HepG2 (cell line): ENCODE results near the gene ANG. TPM values are rescaled to one million over a fixed set of nuclear protein-coding genes. Genes with fewer than 3 reads are reported as not detected.

Experiments used
- ATAC-seq: fragments of 200-7000 bp; cut with Tn5 transposase; 3 replicates; pipeline ENCODE4 v1.9.1; 2020; ENCODE audit warnings: mild to moderate bottlenecking, moderate library complexity
- BruUV-seq: library from RNA; stranded (reverse); fragments of 400-500 nt; replicated peaks from 2 replicates; lab custom pipeline; 2021; lab: Mats Ljungman, UMichigan
- CTCF ChIA-PET: fragments of 300-600 bp; formaldehyde crosslinking; extraction: SDS; loops from one replicate; lab custom pipeline; 2021; ENCODE audit warnings: low total read pairs, inconsistent platforms, low intra/inter-chr PET ratio; lab: Yijun Ruan, JAX
- POLR2A ChIA-PET: fragments of 350-600 bp; sonication (Branson Sonifier 250); formaldehyde crosslinking; loops from one replicate; lab custom pipeline; 2020; ENCODE audit warnings: antibody characterized with exemption, inconsistent platforms; lab: Yijun Ruan, JAX
- DNase-seq: peaks from one replicate; pipeline ENCODE4 v3.0.0-alpha.2; 2015; ENCODE audit warnings: low spot score
- FAIRE-seq: peaks from 3 replicates; lab custom pipeline; 2011; peaks lifted over from hg19 to GRCh38; lab: Jason Lieb, UNC
- H2AFZ ChIP-seq: one replicate; pipeline ENCODE4 v1.6.1; 2011; ENCODE audit warnings: low read length, inconsistent platforms
- H3K27ac ChIP-seq: fragments of 300-600 bp; 3 replicates; pipeline ENCODE4 v1.8.0; 2011; ENCODE audit warnings: mixed run types, mild to moderate bottlenecking, mixed read lengths, low read length, inconsistent platforms; ENCODE audit not compliant: insufficient read depth; ENCODE audit errors: extremely low read length
- H3K27me3 ChIP-seq, 2 experiments: fragments of 200-600 bp in 1 of 2; 2 replicates in 1 of 2; 3 replicates in 1 of 2; pipeline versions ENCODE4 v1.6.0 to v1.8.0; 2011; ENCODE audit warnings: low read length in 2 of 2, mild to moderate bottlenecking in 2 of 2, moderate library complexity in 2 of 2, inconsistent platforms in 1 of 2; ENCODE audit not compliant: insufficient read depth in 2 of 2, control insufficient read depth in 1 of 2
- H3K36me3 ChIP-seq, 2 experiments: fragments of 200-600 bp in 1 of 2; replicated peaks in 1 of 2; 2 replicates in 1 of 2; 3 replicates in 1 of 2; pipeline versions ENCODE4 v1.5.1 to v1.8.0; 2011; ENCODE audit warnings: low read length in 2 of 2, inconsistent platforms in 1 of 2; ENCODE audit not compliant: insufficient read depth in 2 of 2, control insufficient read depth in 1 of 2
- H3K4me1 ChIP-seq: 2 replicates; pipeline ENCODE4 v1.5.1; 2012; ENCODE audit warnings: low read length, inconsistent platforms; ENCODE audit not compliant: insufficient read depth
- H3K4me2 ChIP-seq: 2 replicates; pipeline ENCODE4 v1.6.0; 2011; ENCODE audit warnings: low read depth, low read length, inconsistent platforms
- H3K4me3 ChIP-seq, 3 experiments: fragments of 200-600 bp in 1 of 3; sonication (generic), shearing (Covaris generic) in 1 of 3; replicated peaks in 1 of 3; 2 replicates each; pipeline ENCODE4 v1.5.1; 2011 to 2016; ENCODE audit warnings: low read length in 3 of 3, inconsistent platforms in 2 of 3, low read depth in 2 of 3, mild to moderate bottlenecking in 2 of 3, control low read depth in 1 of 3, mixed read lengths in 1 of 3; ENCODE audit not compliant: insufficient read depth in 1 of 3
- H3K79me2 ChIP-seq: one replicate; pipeline ENCODE4 v1.6.1; 2011; ENCODE audit warnings: low read length, inconsistent platforms; ENCODE audit not compliant: insufficient read depth
- H3K9ac ChIP-seq: 2 replicates; pipeline ENCODE4 v1.6.0; 2011; ENCODE audit warnings: mild to moderate bottlenecking, low read depth, low read length, inconsistent platforms; ENCODE audit not compliant: insufficient read depth
- H3K9me3 ChIP-seq: 2 replicates; pipeline ENCODE4 v1.5.1; 2012; ENCODE audit warnings: mild to moderate bottlenecking, low read length
- H4K20me1 ChIP-seq: 2 replicates; pipeline ENCODE4 v1.6.0; 2011; ENCODE audit warnings: inconsistent platforms, mild to moderate bottlenecking, low read length, moderate library complexity; ENCODE audit not compliant: insufficient read depth
- CHD2 ChIP-seq: IDR thresholded peaks from 2 replicates; pipeline ENCODE4 v1.6.1; 2011; ENCODE audit warnings: low read depth, low read length, improper control_type of control experiment
- ELF1 ChIP-seq: sonication (generic); formaldehyde crosslinking; IDR thresholded peaks from 2 replicates; pipeline ENCODE4 v1.4.0; 2020; ENCODE audit warnings: missing genetic modification reagents
- EZH2 ChIP-seq: conservative IDR thresholded peaks from 2 replicates; pipeline ENCODE4 v1.6.1; 2012; ENCODE audit warnings: mild to moderate bottlenecking, low read depth, low read length, moderate library complexity
- FIP1L1 ChIP-seq: fragments of 200-400 bp; formaldehyde crosslinking; IDR thresholded peaks from 2 replicates; pipeline ENCODE4 v1.6.1; 2018; ENCODE audit warnings: low read depth, mild to moderate bottlenecking, low read length, moderate library complexity, borderline replicate concordance; ENCODE audit not compliant: insufficient read depth
- NAIF1 ChIP-seq: sonication (generic); formaldehyde crosslinking; IDR thresholded peaks from 2 replicates; pipeline ENCODE4 v1.5.0; 2020; ENCODE audit warnings: mild to moderate bottlenecking, missing genetic modification reagents, borderline replicate concordance
- NFE2 ChIP-seq: sonication (generic); formaldehyde crosslinking; IDR thresholded peaks from 2 replicates; pipeline ENCODE4 v1.4.0; 2020; ENCODE audit warnings: missing genetic modification reagents
- PRPF4 ChIP-seq: fragments of 200-400 bp; formaldehyde crosslinking; IDR thresholded peaks from 2 replicates; pipeline ENCODE4 v1.6.1; 2016; ENCODE audit warnings: low read length, low read depth; ENCODE audit not compliant: poor library complexity, severe bottlenecking
- RORA ChIP-seq: sonication (generic); formaldehyde crosslinking; IDR thresholded peaks from 2 replicates; pipeline ENCODE4 v1.5.0; 2020; ENCODE audit warnings: mild to moderate bottlenecking, missing genetic modification reagents, moderate library complexity
- SIX4 ChIP-seq: sonication (generic); formaldehyde crosslinking; IDR thresholded peaks from 2 replicates; pipeline ENCODE4 v1.4.0; 2020; ENCODE audit warnings: missing genetic modification reagents
- SMYD3 ChIP-seq: sonication (generic); formaldehyde crosslinking; IDR thresholded peaks from 2 replicates; pipeline ENCODE4 v1.8.1; 2023; ENCODE audit warnings: mild to moderate bottlenecking, missing genetic modification reagents
- SP140L ChIP-seq: sonication (generic); formaldehyde crosslinking; IDR thresholded peaks from 2 replicates; pipeline ENCODE4 v1.4.0; 2020; ENCODE audit warnings: missing genetic modification reagents, borderline replicate concordance
- TARDBP ChIP-seq: sonication (generic); formaldehyde crosslinking; IDR thresholded peaks from 2 replicates; pipeline ENCODE4 v1.8.0; 2022; ENCODE audit warnings: mild to moderate bottlenecking, missing genetic modification reagents
- ZBTB7A ChIP-seq: sonication (generic); formaldehyde crosslinking; IDR thresholded peaks from 2 replicates; pipeline ENCODE4 v1.8.0; 2022; ENCODE audit warnings: mild to moderate bottlenecking, missing genetic modification reagents
- ZNF138 ChIP-seq: sonication (generic); formaldehyde crosslinking; IDR thresholded peaks from 2 replicates; pipeline ENCODE4 v1.5.0; 2020; ENCODE audit warnings: mild to moderate bottlenecking, low read depth, missing genetic modification reagents
- ZNF207 ChIP-seq: fragments of 450-650 bp; IDR thresholded peaks from 2 replicates; pipeline ENCODE4 v1.6.1; 2016; ENCODE audit warnings: antibody characterized with exemption, borderline replicate concordance
- ZNF230 ChIP-seq: sonication (generic); formaldehyde crosslinking; IDR thresholded peaks from 2 replicates; pipeline ENCODE4 v1.4.0; 2020; ENCODE audit warnings: mild to moderate bottlenecking, missing genetic modification reagents
- ZNF567 ChIP-seq: sonication (generic); formaldehyde crosslinking; IDR thresholded peaks from 2 replicates; pipeline ENCODE4 v1.8.1; 2023; ENCODE audit warnings: mild to moderate bottlenecking, missing genetic modification reagents, borderline replicate concordance
- ZNF607 ChIP-seq: sonication (generic); formaldehyde crosslinking; IDR thresholded peaks from 2 replicates; pipeline ENCODE4 v1.5.1; 2020; ENCODE audit warnings: missing genetic modification reagents, mild to moderate bottlenecking, borderline replicate concordance
- ZNF619 ChIP-seq: sonication (generic); formaldehyde crosslinking; IDR thresholded peaks from 2 replicates; pipeline ENCODE4 v1.4.0; 2020; ENCODE audit warnings: mild to moderate bottlenecking, missing genetic modification reagents
- ZNF670 ChIP-seq: sonication (generic); formaldehyde crosslinking; IDR thresholded peaks from 2 replicates; pipeline ENCODE4 v1.8.0; 2022; ENCODE audit warnings: mild to moderate bottlenecking, missing genetic modification reagents, borderline replicate concordance
- ZNF724P ChIP-seq: sonication (generic); formaldehyde crosslinking; IDR thresholded peaks from 2 replicates; pipeline ENCODE4 v1.8.0; 2022; ENCODE audit warnings: missing genetic modification reagents, borderline replicate concordance
- ZNF768 ChIP-seq: sonication (generic); formaldehyde crosslinking; IDR thresholded peaks from 2 replicates; pipeline ENCODE4 v1.4.0; 2020; ENCODE audit warnings: missing genetic modification reagents
- ZNF800 ChIP-seq: sonication (generic); formaldehyde crosslinking; IDR thresholded peaks from 2 replicates; pipeline ENCODE4 v1.4.0; 2020; ENCODE audit warnings: missing genetic modification reagents
- ZSCAN29 ChIP-seq: sonication (generic); formaldehyde crosslinking; conservative IDR thresholded peaks from 2 replicates; pipeline ENCODE4 v1.4.0; 2020; ENCODE audit warnings: mild to moderate bottlenecking, missing genetic modification reagents
- WGBS: methylation state at CpG from one replicate; pipeline ENCODE4 v1.1.6; 2017; ENCODE audit warnings: low lambda C conversion rate; 5-methylcytosine and 5-hydroxymethylcytosine counted together
- in situ Hi-C: cut with HindIII; loops from 2 replicates; pipeline ENCODE4 v1.10.0; 2017; ENCODE audit warnings: low pct_unique_long_range_greater_than_20kb; ENCODE audit not compliant: extremely low pct_ligation_motif_present
- intact Hi-C: fragments of 100-400 bp; cut with micrococcal nuclease; formaldehyde crosslinking; loops from one replicate; pipeline ENCODE4 v1.10.0; 2022; ENCODE audit not compliant: unreplicated experiment
- polyA plus RNA-seq, 8 experiments: library from polyadenylated mRNA; depleted of rRNA in 3 of 8; stranded (reverse) in 7 of 8; unstranded in 1 of 8; fragments of >200 nt; fragmentation: Illumina TruSeq in 4 of 8; extraction: Trizol in 4 of 8; gene quantifications; 2 replicates each; pipeline versions ENCODE4 v1.2.1 to v1.2.3, GENCODE V29; 2011 to 2016; ENCODE audit warnings: low read depth in 4 of 8, missing spikeins in 1 of 8, mixed read lengths in 1 of 8; ENCODE audit not compliant: insufficient read depth in 1 of 8
- total RNA-seq, 5 experiments: library from RNA; depleted of rRNA; stranded (reverse); fragments of >200 nt; fragmentation: Illumina TruSeq; extraction: Trizol; gene quantifications; 2 replicates each; pipeline ENCODE4 v1.2.3, GENCODE V29; 2016; ENCODE audit warnings: low read depth in 1 of 5

ANG gene
- total and polyA plus RNA-seq, 2 of the 13 experiments (the other 11 are each of a cell fraction or from before 2014, with no cell fraction given), result 83.6 to 401 TPM

GRCh38 chr14:20682127-20682434 is 6.5 kb upstream of the ANG start (continued):
- TF ChIP-seq ZNF670 (CRISPR knock-in tag) (peak; percentile 11; the same call in 1 of the 2 replicates), SMYD3 (CRISPR knock-in tag) (peak; percentile 59; the same call in 1 of the 2 replicates), TARDBP (no peak), EZH2 (no peak), ZNF619 (CRISPR knock-in tag) (0 out of 2 replicates have a peak, but pooled peaks have one; percentile 15), PRPF4 (no peak), ZNF138 (no peak), ZNF607 (no peak), NAIF1 (CRISPR knock-in tag) (no peak), ELF1 (no peak), ZNF724P (no peak)

GRCh38 chr14:20682435-20683124 is 6.0 kb upstream of the ANG start:
- peaks cover 24% of the 10 kb centered on the region for H3K79me2 ChIP-seq
- H3K9ac ChIP-seq, result peak overlapping the region; percentile 95
- no peaks in the 10 kb centered on the region for H4K20me1 ChIP-seq
- H3K4me3 ChIP-seq, result peak overlapping the region; percentile 83 to 89 (median 89)
- POLR2A ChIA-PET, result interaction anchor here (0.7 to 8.9 kb wide), 20 partner anchors 7 to 422 kb away, joined by 3 to 141 read pairs (median 6); partner anchors contain the start of genes ANG, APEX1, ARHGEF40 and OSGEP
- under 1% methylated on average over 27 of the region's 40 CpGs for WGBS
- H2AFZ ChIP-seq, result no peak overlapping the region
- no TSS peak for BruUV-seq
- no peaks in the 10 kb centered on the region for H3K36me3 ChIP-seq
- DNase-seq, result peak; percentile 94
- peaks cover 22% of the 10 kb centered on the region for H3K4me1 ChIP-seq
- no peaks in the 10 kb centered on the region for H3K9me3 ChIP-seq
- peak overlapping the region; percentile 96 for H3K4me2 ChIP-seq
- peak; percentile 74 for ATAC-seq
- CTCF ChIA-PET, result interaction anchor here (1.0 to 1.5 kb wide), 4 partner anchors 9 to 74 kb away, joined by 3 read pairs; no protein-coding TSS in a partner anchor
- peak overlapping the region; percentile 97 for H3K27ac ChIP-seq
- peak; percentile 39 for FAIRE-seq
- in situ Hi-C loops (loop anchor here (5.0 to 10.0 kb wide), 3 partner anchors 50 to 358 kb away; partner anchors contain the start of gene PIP4P1), intact Hi-C loops (loop anchor here (1.0 to 5.0 kb wide), 3 partner anchors 49 to 375 kb away; partner anchors contain the start of genes PNP and RNASE8)
- peaks cover 0 to 5% of the 10 kb centered on the region in 2 experiments; a peak in 1 of 5 replicates for H3K27me3 ChIP-seq
- TF ChIP-seq ZNF207 (no peak), FIP1L1 (0 out of 2 replicates have a peak, but pooled peaks have one; percentile 53), ZNF230 (CRISPR knock-in tag) (peak; percentile 26), CHD2 (0 out of 2 replicates have a peak, but pooled peaks have one; percentile 34), ZBTB7A (0 out of 2 replicates have a peak, but pooled peaks have one; percentile 58), SP140L (CRISPR knock-in tag) (no peak), ZNF567 (CRISPR knock-in tag) (no peak), ZNF768 (CRISPR knock-in tag) (peak; percentile 62; the same call in 1 of the 2 replicates), RORA (CRISPR knock-in tag) (no peak), NFE2 (no peak), ZNF800 (0 out of 2 replicates have a peak, but pooled peaks have one; percentile 54), SIX4 (CRISPR knock-in tag) (no peak), ZSCAN29 (peak; percentile 93)
